HEK293T (cell line): Measurements from ENCODE around the gene STS.

Source experiments
- FOXA1 ChIP-seq: fragments of 450-650 bp; IDR thresholded peaks from 2 replicates; pipeline ENCODE4 v1.6.1; 2016; ENCODE audit warnings: mild to moderate bottlenecking
- FOXK2 ChIP-seq: fragments of 450-650 bp; IDR thresholded peaks from 2 replicates; pipeline ENCODE4 v1.6.1; 2016; ENCODE audit warnings: mild to moderate bottlenecking
- FOXM1 ChIP-seq: fragments of 450-650 bp; IDR thresholded peaks from 2 replicates; pipeline ENCODE4 v1.6.1; 2017; ENCODE audit warnings: mild to moderate bottlenecking, borderline replicate concordance
- NFRKB ChIP-seq: fragments of 450-650 bp; IDR thresholded peaks from 2 replicates; pipeline ENCODE4 v1.6.1; 2016; ENCODE audit warnings: mild to moderate bottlenecking, moderate library complexity
- TARDBP ChIP-seq: fragments of 450-650 bp; IDR thresholded peaks from 2 replicates; pipeline ENCODE4 v1.6.1; 2016

- TF ChIP-seq FOXM1 (no peak), NFRKB (no peak), FOXK2 (no peak), TARDBP (no peak), FOXA1 (no peak)
Measured at GRCh38 chrX:7115557-7115956, 32.0 kb upstream of the STS start.
